Neural cell (in vitro differentiated cells): ENCODE measurements around the gene GNPTAB. TPM values are rescaled to one million over a fixed set of nuclear protein-coding genes. Genes with fewer than 3 reads are reported as not detected.

ENCODE experiments used
- H2AFZ ChIP-seq: fragments of 200-600, 300-800 bp; sonication (generic), shearing (Covaris generic); 2 replicates; pipeline ENCODE4 v1.6.0; 2014; ENCODE audit warnings: low read depth, mild to moderate bottlenecking, antibody characterized with exemption, low read length, moderate library complexity
- H3F3A ChIP-seq: fragments of 200-600 bp; shearing (Covaris generic); 2 replicates; pipeline ENCODE4 v1.6.1; 2016; ENCODE audit warnings: mild to moderate bottlenecking, moderate library complexity, mixed read lengths, antibody characterized with exemption, low read length; ENCODE audit not compliant: insufficient read depth, poor library complexity, severe bottlenecking
- H3K27ac ChIP-seq: fragments of 200-600, 300-800 bp; sonication (generic), shearing (Covaris generic); 2 replicates; pipeline ENCODE4 v1.5.1; 2014; ENCODE audit warnings: mild to moderate bottlenecking, low read length, moderate library complexity
- H3K27me3 ChIP-seq: fragments of 300-800, 200-600 bp; sonication (generic), shearing (Covaris generic); 2 replicates; pipeline ENCODE4 v1.6.0; 2014; ENCODE audit warnings: mild to moderate bottlenecking, low read depth, low read length, moderate library complexity; ENCODE audit not compliant: insufficient read depth
- H3K36me3 ChIP-seq: fragments of 300-800, 200-600 bp; sonication (generic), shearing (Covaris generic); 2 replicates; pipeline ENCODE4 v1.5.1; 2014; ENCODE audit warnings: mild to moderate bottlenecking, antibody characterized with exemption, low read length, moderate library complexity; ENCODE audit not compliant: insufficient read depth
- H3K4me2 ChIP-seq: fragments of 300-800, 200-600 bp; sonication (generic), shearing (Covaris generic); 2 replicates; pipeline ENCODE4 v1.6.0; 2014; ENCODE audit warnings: mild to moderate bottlenecking, low read length
- H3K4me3 ChIP-seq: fragments of 300-800, 200-600 bp; sonication (generic), shearing (Covaris generic); 2 replicates; pipeline ENCODE4 v1.5.1; 2014; ENCODE audit warnings: mild to moderate bottlenecking, low read length, moderate library complexity
- H3K79me2 ChIP-seq: fragments of 200-600 bp; shearing (Covaris generic); replicated peaks from 2 replicates; pipeline ENCODE4 v1.6.0; 2014; ENCODE audit warnings: mild to moderate bottlenecking, low read length, moderate library complexity; ENCODE audit not compliant: insufficient read depth
- H3K9ac ChIP-seq: fragments of 300-800, 200-600 bp; sonication (generic), shearing (Covaris generic); 2 replicates; pipeline ENCODE4 v1.6.1; 2016; ENCODE audit warnings: mild to moderate bottlenecking, low read length, mixed read lengths
- H3K9me2 ChIP-seq: fragments of 200-600 bp; shearing (Covaris generic); 2 replicates; pipeline ENCODE4 v1.6.1; 2016; ENCODE audit warnings: mild to moderate bottlenecking, low read length, mixed read lengths; ENCODE audit not compliant: insufficient read depth
- H3K9me3 ChIP-seq: fragments of 200-600, 300-800 bp; sonication (generic), shearing (Covaris generic); 2 replicates; pipeline ENCODE4 v1.6.1; 2016; ENCODE audit warnings: mild to moderate bottlenecking, mixed run types, low read length, moderate library complexity, mixed read lengths
- H4K20me1 ChIP-seq: fragments of 200-600 bp; shearing (Covaris generic); 2 replicates; pipeline ENCODE4 v1.6.1; 2016; ENCODE audit warnings: mild to moderate bottlenecking, mixed run types; ENCODE audit not compliant: insufficient read depth
- EP300 ChIP-seq: fragments of 450-650 bp; conservative IDR thresholded peaks from 2 replicates; pipeline ENCODE4 v1.6.1; 2014; ENCODE audit warnings: antibody characterized with exemption, mild to moderate bottlenecking, moderate library complexity; ENCODE audit not compliant: poor library complexity, severe bottlenecking
- EZH2 ChIP-seq: fragments of 200-600, 300-800 bp; shearing (Covaris generic), sonication (generic); IDR thresholded peaks from 2 replicates; pipeline ENCODE4 v1.6.1; 2014; ENCODE audit warnings: antibody characterized with exemption, low read length, borderline replicate concordance, mild to moderate bottlenecking; ENCODE audit not compliant: insufficient read depth, poor library complexity, severe bottlenecking
- MXI1 ChIP-seq: fragments of 450-650 bp; conservative IDR thresholded peaks from 2 replicates; pipeline ENCODE4 v1.6.1; 2014; ENCODE audit warnings: antibody characterized with exemption, mild to moderate bottlenecking; ENCODE audit not compliant: poor library complexity, severe bottlenecking
- POLR2AphosphoS5 ChIP-seq: IDR thresholded peaks from 2 replicates; pipeline ENCODE4 v1.6.1; 2012
- RAD21 ChIP-seq: fragments of 450-650 bp; conservative IDR thresholded peaks from 2 replicates; pipeline ENCODE4 v1.6.1; 2014; ENCODE audit warnings: antibody characterized with exemption, mild to moderate bottlenecking, moderate library complexity
- SMC3 ChIP-seq: fragments of 450-650 bp; conservative IDR thresholded peaks from 2 replicates; pipeline ENCODE4 v1.6.1; 2014; ENCODE audit warnings: antibody characterized with exemption, mild to moderate bottlenecking, moderate library complexity; ENCODE audit not compliant: poor library complexity
- TAF1 ChIP-seq: IDR thresholded peaks from 2 replicates; pipeline ENCODE4 v1.6.1; 2012; ENCODE audit warnings: low read depth
- polyA plus RNA-seq: library from polyadenylated mRNA; depleted of rRNA; stranded (reverse); fragments of >200 nt; gene quantifications from 2 replicates; pipeline ENCODE4 v1.2.3, GENCODE V29; 2014
- TF ChIP-seq, protein P1 (sequence below): fragments of 450-650 bp; IDR thresholded peaks from 2 replicates; pipeline ENCODE4 v1.5.1; 2014; ENCODE audit warnings: antibody characterized with exemption, mild to moderate bottlenecking, moderate library complexity; ENCODE audit not compliant: poor library complexity, severe bottlenecking
- TF ChIP-seq, protein P2 (sequence below): IDR thresholded peaks from 2 replicates; pipeline ENCODE4 v1.6.1; 2012; ENCODE audit warnings: borderline replicate concordance

The GNPTAB gene
- polyA plus RNA-seq, 1 donor from 2014 or later = 80.0 TPM

DNA sequence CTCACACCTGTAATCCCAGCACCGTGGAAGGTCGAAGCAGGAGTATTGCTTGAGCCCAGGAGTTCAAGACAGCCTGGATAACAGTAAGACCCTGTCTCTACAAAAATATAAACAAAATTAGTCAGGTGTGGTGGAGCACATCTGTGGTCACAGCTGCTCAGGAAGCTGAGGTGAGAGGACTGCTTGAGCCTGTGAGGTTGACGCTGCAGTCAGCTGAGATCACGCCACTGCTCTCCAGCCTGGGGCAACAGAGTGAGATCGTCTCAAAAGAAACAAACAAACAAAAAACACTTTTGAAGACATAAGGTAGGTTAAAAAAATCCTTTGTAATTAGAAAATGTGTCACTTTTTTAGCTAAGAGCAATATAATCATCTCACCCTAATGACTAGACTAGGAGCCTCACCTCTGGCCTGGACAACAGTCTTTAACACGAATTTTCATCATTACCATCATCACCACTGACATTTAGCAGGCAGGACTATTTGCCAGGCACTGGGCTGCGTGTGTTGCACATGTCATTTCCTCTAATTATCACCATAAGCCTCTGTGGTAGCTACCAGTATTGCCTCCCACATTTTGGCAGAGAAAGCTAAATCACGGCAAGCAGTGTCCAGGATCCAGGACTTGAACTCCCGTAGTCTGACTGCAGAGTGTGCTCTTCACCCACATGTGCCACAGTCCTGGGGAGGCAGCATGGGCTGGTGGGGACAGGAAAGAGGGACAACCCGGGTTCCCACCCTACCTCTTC lies 86.9 kb downstream of the GNPTAB start:
- H3K79me2 ChIP-seq = no peaks in the 10 kb centered on the region

DNA sequence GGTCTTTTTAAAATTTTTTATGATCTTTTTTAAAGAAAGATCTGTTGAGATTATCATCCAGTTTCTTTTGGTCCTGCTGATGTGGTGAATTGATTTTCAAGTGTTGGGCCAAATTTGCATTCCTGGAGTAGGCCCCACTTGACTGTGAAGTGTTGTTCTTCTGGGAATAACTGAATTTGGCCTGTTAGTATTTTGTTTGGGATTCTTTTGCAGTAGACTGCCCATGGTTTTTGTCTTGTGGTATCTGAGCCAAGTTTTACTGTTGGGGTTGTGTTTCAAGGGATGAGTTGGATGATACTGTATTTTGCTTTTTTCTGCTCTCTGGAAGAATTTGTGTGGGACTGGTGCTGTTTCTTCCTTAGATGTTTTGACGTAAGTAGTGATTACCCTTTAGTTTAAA lies 87.5 kb downstream of the GNPTAB start:
- Histone ChIP-seq H3K9me2 (no peaks in the 10 kb centered on the region), H3K36me3 (peaks cover 5% of the 10 kb centered on the region), H3K4me3 (no peak overlapping the region), H3K9me3 (no peaks in the 10 kb centered on the region), H4K20me1 (no peaks in the 10 kb centered on the region), H3K79me2 (no peaks in the 10 kb centered on the region), H3K27me3 (no peaks in the 10 kb centered on the region), H2AFZ (no peak overlapping the region), H3K27ac (no peak overlapping the region), H3F3A (no peaks in the 10 kb centered on the region), H3K4me2 (no peak overlapping the region), H3K9ac (no peak overlapping the region)
- TF ChIP-seq RAD21 = no peak
- no peak for TF ChIP-seq TAF1
- TF ChIP-seq POLR2AphosphoS5 = no peak

More for the DNA sequence above, 86.9 kb downstream of the GNPTAB start:
- no peaks in the 10 kb centered on the region for H3K27me3 ChIP-seq
- H4K20me1 ChIP-seq = no peaks in the 10 kb centered on the region
- no peak overlapping the region for H3K27ac ChIP-seq
- H3K9me2 ChIP-seq = no peaks in the 10 kb centered on the region
- H3K9ac ChIP-seq = no peak overlapping the region
- TF ChIP-seq EP300 (no peak), RAD21 (no peak), TAF1 (no peak), POLR2AphosphoS5 (no peak), EZH2 (no peak)
- TF ChIP-seq, protein P1, sequence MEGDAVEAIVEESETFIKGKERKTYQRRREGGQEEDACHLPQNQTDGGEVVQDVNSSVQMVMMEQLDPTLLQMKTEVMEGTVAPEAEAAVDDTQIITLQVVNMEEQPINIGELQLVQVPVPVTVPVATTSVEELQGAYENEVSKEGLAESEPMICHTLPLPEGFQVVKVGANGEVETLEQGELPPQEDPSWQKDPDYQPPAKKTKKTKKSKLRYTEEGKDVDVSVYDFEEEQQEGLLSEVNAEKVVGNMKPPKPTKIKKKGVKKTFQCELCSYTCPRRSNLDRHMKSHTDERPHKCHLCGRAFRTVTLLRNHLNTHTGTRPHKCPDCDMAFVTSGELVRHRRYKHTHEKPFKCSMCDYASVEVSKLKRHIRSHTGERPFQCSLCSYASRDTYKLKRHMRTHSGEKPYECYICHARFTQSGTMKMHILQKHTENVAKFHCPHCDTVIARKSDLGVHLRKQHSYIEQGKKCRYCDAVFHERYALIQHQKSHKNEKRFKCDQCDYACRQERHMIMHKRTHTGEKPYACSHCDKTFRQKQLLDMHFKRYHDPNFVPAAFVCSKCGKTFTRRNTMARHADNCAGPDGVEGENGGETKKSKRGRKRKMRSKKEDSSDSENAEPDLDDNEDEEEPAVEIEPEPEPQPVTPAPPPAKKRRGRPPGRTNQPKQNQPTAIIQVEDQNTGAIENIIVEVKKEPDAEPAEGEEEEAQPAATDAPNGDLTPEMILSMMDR = no peak
- TF ChIP-seq, protein P2, sequence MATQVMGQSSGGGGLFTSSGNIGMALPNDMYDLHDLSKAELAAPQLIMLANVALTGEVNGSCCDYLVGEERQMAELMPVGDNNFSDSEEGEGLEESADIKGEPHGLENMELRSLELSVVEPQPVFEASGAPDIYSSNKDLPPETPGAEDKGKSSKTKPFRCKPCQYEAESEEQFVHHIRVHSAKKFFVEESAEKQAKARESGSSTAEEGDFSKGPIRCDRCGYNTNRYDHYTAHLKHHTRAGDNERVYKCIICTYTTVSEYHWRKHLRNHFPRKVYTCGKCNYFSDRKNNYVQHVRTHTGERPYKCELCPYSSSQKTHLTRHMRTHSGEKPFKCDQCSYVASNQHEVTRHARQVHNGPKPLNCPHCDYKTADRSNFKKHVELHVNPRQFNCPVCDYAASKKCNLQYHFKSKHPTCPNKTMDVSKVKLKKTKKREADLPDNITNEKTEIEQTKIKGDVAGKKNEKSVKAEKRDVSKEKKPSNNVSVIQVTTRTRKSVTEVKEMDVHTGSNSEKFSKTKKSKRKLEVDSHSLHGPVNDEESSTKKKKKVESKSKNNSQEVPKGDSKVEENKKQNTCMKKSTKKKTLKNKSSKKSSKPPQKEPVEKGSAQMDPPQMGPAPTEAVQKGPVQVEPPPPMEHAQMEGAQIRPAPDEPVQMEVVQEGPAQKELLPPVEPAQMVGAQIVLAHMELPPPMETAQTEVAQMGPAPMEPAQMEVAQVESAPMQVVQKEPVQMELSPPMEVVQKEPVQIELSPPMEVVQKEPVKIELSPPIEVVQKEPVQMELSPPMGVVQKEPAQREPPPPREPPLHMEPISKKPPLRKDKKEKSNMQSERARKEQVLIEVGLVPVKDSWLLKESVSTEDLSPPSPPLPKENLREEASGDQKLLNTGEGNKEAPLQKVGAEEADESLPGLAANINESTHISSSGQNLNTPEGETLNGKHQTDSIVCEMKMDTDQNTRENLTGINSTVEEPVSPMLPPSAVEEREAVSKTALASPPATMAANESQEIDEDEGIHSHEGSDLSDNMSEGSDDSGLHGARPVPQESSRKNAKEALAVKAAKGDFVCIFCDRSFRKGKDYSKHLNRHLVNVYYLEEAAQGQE = no peak
- H3K36me3 ChIP-seq = peaks cover 6% of the 10 kb centered on the region
- no peak overlapping the region for H3K4me3 ChIP-seq
- no peak overlapping the region for H3K4me2 ChIP-seq
- no peaks in the 10 kb centered on the region for H3K9me3 ChIP-seq
- H3F3A ChIP-seq = no peaks in the 10 kb centered on the region
- H2AFZ ChIP-seq = no peak overlapping the region

DNA sequence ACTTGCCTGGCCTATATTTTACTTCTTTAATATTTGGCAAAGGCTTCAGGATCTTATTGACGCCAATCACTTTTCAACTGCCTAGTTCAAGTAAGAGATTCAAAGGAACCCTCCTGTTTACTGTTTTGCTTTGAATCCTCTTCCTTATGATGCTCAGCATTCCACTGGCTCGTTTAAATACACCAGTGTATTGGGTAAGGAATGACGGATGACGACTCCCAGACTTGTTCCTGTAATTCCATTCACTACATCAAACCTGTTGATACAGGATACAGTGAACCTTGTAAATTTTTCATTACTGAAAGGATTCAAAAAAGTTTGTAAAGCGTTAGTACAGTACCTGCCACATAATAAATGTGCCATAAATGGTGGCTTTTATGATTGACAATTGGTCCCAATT lies 89.8 kb downstream of the GNPTAB start:
- no peak overlapping the region for H3K4me3 ChIP-seq
- no peak overlapping the region for H3K4me2 ChIP-seq
- no peak overlapping the region for H3K27ac ChIP-seq
- no peaks in the 10 kb centered on the region for H3F3A ChIP-seq
- TF ChIP-seq, protein P2 = no peak
- TF ChIP-seq EP300 (no peak), TAF1 (no peak), SMC3 (no peak), EZH2 (no peak), MXI1 (no peak), RAD21 (no peak)
- H3K79me2 ChIP-seq = no peaks in the 10 kb centered on the region
- no peaks in the 10 kb centered on the region for H3K9me3 ChIP-seq
- H3K9ac ChIP-seq = no peak overlapping the region
- H3K9me2 ChIP-seq = no peaks in the 10 kb centered on the region
- no peak overlapping the region for H2AFZ ChIP-seq
- peaks cover 5% of the 10 kb centered on the region for H3K36me3 ChIP-seq
- no peaks in the 10 kb centered on the region for H4K20me1 ChIP-seq
- H3K27me3 ChIP-seq = no peaks in the 10 kb centered on the region
